ENCODE measurements around the gene ZNF827.

Gene ZNF827

DNA sequence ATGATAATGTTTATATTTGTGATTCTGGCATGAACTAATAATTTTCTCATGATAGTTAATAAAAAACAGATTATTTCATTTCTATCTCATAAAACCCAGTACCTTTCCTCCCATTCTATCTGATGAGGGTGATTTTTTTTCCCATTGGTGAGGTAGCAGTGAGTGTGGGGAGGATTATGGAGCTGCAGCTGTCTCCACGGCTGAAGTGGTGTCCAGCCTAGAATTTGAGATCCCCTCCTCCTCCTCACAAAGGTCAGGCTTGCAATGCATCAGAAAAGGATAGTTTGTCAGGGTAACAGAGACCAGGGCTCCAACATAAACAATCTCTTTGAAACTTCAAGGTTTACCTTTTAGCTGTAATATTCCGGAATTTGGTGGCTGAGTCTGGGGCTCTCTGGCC lies 197.8 kb downstream of the ZNF827 start:
- no peak for DNase-seq

DNA sequence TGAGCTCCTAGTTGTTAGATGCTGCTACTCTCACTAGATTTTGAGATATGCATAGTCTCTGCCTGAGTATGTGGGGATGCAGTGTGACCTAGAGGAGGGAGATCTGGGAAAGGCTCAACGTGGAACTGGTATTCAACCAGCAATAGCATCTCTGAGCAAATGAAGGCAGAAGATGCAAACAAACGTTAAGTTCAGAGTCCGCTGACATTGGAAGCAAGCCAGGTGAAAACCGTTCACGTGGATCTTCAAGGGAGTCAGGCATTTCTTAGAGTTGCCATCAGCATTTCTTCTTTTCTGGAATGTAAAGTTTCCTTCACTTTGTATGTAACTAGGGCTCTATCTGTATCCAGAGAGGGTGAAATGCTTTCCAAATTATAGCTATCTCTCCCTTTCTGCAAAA lies 198.8 kb downstream of the ZNF827 start:
- DNase-seq: no peak

- DNase-seq: no peak
Measured at GRCh38 chr4:145736241-145736831, 202.3 kb downstream of the ZNF827 start.

- no peak for DNase-seq
Measured at GRCh38 chr4:145735827-145736226, 202.8 kb downstream of the ZNF827 start.

DNA sequence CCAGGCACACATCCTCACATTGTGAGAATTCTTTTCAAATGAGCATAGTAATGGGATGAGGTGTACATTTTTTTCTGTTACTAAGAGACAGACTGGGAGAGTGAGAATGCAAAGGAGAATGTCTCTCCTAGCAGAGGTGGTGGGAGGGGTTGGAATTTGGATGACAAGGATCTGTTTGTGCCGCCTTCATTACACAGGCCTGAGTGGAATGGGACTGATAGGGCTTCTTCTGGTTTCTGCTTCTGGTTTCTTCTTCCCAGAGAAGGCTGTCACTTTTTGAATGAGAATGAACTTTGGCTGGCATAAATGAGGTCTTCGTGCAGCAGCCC lies 203.3 kb downstream of the ZNF827 start:
- no peak for DNase-seq

DNA sequence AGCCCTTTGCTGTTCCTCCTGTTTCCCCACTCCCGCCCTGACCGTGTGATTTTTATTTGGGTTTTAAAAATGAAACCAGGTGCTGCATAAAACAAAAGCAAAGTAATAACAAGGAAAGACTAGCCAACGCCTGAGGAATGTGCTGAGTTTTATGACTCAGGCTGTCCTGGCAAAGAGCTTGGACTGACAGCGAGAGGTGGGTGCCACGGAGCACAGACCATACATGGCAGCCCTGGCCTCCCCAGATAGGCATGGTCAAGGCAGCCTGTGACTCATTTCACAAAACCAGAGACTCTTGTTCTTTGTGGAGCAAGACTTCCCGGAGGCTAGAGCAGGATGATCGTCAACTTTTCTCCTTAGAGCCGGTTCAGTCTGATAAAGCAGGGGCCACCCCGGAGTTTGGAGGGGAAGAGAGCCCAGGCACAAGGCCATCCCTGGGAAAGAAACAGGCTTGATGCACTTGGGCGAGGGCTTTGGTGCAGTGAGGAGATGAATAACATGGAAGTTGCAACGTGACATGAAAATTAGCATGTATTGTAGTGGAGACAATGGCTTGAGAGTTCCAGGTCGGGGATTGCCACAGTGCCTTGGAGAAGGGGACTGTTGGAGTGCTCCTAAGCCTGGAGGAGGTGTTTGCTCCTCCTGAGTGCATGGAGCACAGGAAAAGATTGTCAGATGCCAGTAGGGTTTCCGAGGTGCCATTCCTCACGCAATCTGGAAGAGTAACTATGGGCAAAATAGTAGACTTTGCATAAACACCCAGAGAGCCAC lies 203.9 kb downstream of the ZNF827 start:
- no peak for DNase-seq

- DNase-seq: no peak
Measured at GRCh38 chr4:145734031-145734430, 204.6 kb downstream of the ZNF827 start.

- peak; percentile 83 for DNase-seq
Measured at GRCh38 chr4:145732895-145733880, 205.4 kb downstream of the ZNF827 start.

DNA sequence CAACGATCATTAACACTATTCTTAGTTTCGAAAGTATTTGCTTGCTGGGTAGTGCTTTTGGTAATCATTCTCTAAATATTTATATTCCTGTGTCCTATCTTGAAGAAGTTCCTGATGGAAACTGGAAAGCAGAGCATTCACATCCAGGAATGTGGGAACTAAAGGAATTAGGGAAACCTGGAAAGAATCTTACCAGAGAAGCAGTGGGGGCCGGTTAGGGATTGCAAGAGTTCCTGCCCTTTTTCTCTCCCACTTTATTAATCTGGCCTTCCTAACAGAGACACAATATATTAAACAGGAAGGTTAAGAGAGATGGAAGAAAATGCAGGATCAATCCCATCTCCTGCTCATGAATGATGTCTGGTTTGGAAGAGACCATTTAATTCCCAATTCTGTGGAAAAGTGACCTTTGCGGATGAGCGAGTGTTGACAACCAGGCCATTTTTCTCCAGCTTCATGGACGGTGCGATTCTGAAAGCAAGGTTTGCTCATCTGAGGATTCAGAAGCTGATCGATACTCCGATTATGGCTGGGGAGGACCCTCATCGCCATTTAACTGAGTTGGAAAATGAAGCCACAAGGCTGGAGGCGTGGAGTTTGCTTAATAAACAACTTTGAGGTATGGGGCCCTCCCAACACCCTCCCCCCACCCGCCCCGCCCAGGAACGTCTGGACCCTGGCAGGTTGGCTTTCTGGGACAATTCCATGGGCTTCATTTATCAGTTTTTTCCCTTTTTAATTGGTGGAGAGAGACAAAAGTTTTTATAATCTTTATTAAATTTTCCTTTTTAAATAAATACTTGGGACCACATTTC lies 206.4 kb downstream of the ZNF827 start:
- no peak for DNase-seq

DNA sequence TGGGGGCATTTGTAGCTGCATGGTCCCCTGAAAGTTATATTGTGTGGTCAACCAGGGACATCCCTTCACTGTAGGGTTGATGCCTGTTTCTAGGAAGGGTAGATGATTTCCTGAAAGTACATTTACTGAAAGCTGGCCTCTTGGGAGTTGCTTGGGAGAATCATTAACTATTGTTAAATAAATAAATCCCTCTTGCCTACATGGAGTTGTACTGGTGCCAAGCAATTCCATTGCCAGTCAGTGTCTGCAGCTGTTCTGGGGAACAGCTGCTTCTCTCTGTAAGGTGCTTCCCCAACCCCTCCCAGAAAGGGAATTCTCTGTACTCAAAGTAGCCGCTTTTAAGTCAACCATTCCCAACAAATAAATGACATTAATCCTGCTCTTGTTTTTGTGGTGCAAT lies 207.6 kb downstream of the ZNF827 start:
- no peak for DNase-seq

GRCh38 chr4:145730026-145730425 lies 208.6 kb downstream of the ZNF827 start:
- no peak for DNase-seq

DNA sequence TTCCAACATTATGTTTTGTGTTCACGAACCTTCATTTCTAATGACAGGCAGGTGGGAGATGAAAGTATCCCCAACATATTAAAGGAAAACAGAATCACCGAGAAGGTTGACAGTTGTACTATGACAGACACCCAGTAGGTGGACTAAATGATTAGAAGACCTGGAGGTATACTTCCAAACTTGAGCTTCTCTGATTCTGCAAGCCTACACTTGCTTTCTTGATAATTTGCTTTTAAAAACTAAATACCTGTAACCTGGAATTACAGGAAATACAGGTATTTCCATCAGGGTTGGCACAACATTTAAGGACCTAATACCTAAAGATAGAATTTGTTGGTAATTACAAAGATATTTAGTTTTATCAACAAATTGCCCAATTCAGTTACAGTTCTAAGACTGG lies 215.3 kb downstream of the ZNF827 start:
- DNase-seq: no peak

DNA sequence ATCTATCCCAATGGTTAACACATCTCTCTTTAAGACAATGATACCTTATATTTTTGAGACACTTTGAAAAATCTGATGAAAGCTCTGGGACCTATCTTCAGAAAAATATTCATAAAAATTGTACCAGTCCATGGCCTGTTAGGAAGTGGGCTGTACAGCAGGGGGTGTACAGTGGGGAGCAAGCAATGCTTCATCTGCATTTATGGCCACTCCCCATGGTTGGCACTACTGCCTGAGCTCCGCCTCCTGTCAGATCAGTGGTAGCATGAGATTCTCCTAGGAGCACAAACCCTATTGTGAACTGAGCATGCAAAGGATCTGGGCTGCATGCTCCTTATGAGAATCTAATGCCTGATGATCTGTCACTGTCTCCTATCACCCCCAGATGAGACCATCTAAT lies 216.1 kb downstream of the ZNF827 start:
- DNase-seq: no peak

DNA sequence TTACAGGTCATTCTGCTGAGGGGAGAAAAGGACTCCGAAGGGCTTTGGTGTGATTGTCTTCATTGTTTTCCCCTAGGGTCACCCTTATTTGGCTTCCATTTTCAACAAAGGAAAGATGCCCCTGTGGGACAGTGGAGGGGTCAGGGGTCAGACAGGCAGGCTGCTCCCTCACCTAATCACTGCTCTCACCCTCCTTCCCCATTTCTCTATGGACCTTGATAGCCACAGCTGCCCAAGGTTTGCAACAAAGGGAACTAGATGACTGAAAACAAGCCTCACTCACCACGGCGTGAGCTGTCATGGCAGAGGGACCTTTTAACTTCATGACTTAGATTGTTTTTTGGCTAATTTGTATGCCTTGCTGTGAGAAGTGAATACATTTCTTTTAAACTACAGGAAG lies 218.0 kb downstream of the ZNF827 start:
- DNase-seq: no peak

DNA sequence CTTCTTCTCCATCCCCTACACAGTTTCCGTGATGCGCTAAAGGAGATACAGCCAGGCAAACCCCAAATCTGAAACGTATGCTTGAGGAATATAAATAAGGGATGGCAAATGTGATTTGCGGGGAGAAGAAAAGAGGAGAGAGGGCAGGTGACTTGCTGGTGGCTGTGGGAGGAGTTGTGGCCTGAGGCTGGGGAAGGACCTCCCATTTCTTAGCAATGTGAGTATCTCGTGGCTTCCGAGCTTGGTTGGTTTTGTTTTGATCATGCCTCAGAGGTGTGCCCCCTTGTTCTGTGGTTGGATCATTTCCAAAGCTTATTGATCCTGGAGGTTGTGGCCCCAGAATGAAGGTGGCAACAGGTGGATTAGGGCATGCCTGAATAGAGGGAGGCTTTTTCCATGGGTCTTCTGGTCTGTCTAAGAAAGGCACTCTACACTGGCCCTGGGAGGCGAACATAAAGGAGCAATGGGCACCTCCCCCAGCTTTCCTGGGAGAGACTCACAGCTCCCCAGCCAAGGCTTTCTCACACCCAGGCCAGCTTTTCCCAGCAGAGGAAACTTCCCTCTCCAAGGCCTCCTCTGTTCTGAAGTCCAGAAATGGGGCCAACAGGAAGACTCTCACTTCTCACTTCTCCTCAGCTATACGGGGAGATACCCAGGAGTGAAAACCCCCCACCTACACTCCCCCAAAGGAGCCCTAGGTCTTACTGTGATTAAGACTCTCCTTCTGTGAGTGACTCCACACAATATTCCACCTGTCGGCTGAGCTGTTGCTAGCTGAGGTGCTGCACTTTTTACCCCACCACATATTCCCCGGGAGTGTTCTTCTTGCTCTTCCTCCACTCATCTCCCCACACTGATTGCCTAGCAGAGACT lies 218.6 kb downstream of the ZNF827 start:
- DNase-seq: no peak

DNA sequence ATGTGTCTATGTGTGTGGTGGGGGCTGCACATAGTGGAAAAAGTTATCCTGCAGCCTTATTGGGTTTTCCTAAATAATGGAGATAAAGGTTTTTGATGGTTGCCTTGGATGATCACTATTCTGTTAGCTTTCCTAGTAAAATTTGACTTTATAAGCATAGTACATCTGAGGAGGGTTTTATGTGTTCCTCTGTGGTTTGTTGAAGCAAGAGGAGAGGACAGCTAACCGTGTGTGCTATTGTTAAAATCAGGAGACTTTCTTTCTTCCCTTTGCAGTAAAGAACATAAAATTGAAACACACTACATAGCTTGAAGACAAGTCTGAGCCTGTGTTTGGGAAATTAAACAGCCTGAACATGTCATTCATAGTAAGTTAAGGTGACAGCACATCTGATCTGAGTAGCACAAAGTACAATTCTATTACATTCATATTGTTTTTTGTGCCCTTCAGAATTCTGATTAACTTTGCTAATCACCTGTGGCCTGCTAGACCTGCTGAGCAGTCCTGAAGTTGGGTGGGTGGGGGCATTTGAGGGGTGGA lies 221.9 kb downstream of the ZNF827 start:
- DNase-seq: no peak

GRCh38 chr4:145716200-145716599 lies 222.4 kb downstream of the ZNF827 start:
- DNase-seq: no peak

GRCh38 chr4:145709843-145710242 lies 228.8 kb downstream of the ZNF827 start:
- no peak for DNase-seq

DNA sequence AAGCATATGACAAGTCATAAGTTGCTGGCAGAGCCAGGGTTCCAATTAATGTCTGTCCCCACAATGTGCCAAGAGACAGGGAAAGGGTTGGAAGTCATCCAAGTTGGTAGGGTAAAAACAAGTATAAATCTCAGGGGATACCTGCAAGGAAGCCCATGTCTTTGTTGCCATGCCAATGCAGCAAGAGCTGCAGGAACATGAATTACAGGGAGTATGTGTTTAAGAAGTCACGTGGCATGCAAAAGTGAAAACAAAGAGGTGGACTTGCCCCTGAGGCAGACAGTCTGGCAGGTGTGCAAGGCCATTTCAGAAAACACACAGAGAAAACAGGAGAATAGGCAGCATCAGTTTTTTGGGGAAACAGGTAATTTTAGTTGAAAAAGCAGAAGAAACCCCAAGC lies 229.3 kb downstream of the ZNF827 start:
- DNase-seq: no peak

Measured in stimulated activated CD4-positive, alpha-beta T cell treated with anti-CD3 and anti-CD28 coated beads, Interleukin-12 subunit alpha, Interleukin-12 subunit beta, amount 100 ng/mL, for 4 hours (primary cell).